ENCODE data around the gene AOPEP. TPM values are rescaled to one million over a fixed set of nuclear protein-coding genes. Genes with fewer than 3 reads are reported as not detected.

Gene AOPEP
- total RNA-seq, 1 experiment from 2014 or later: 36.4 TPM

- intact Hi-C loops (cut with micrococcal nuclease; ENCODE audit: unreplicated experiment) (loop anchor here (5.0 kb wide), 1 partner anchor 460 kb away; no protein-coding TSS in a partner anchor), in situ Hi-C loops (cut with HindIII; ENCODE audit: low pct_unique_long_range_greater_than_20kb, low sequenced_read_pairs) (no loop called here)
- Histone ChIP-seq H3K27ac (ENCODE audit: low read length) (no peak overlapping the region), H3K27me3 (ENCODE audit: control insufficient read depth, insufficient read depth, low read length) (no peaks in the 10 kb centered on the region), H3K36me3 (ENCODE audit: control insufficient read depth, insufficient read depth, low read length) (no peaks in the 10 kb centered on the region), H3K4me3 (ENCODE audit: low read depth in 2 of 2, low read length in 2 of 2) (no peak overlapping the region), H3K4me1 (ENCODE audit: control insufficient read depth, insufficient read depth, low read length) (no peaks in the 10 kb centered on the region), H3K9me3 (ENCODE audit: control insufficient read depth, insufficient read depth, low read depth, low read length) (no peaks in the 10 kb centered on the region)
- no TSS peak for BruUV-seq (replicated peaks)
- POLR2A ChIA-PET: no interaction called here
- CTCF ChIA-PET: interaction anchor here (0.6 to 1.3 kb wide), 12 partner anchors 9 to 573 kb away, joined by 3 to 8 read pairs (median 4); partner anchors contain the start of gene PCAT7
- DNase-seq (ENCODE audit: low read depth, low spot score) (no peak), ATAC-seq (peak; percentile 93)
- TF ChIP-seq, protein P1, sequence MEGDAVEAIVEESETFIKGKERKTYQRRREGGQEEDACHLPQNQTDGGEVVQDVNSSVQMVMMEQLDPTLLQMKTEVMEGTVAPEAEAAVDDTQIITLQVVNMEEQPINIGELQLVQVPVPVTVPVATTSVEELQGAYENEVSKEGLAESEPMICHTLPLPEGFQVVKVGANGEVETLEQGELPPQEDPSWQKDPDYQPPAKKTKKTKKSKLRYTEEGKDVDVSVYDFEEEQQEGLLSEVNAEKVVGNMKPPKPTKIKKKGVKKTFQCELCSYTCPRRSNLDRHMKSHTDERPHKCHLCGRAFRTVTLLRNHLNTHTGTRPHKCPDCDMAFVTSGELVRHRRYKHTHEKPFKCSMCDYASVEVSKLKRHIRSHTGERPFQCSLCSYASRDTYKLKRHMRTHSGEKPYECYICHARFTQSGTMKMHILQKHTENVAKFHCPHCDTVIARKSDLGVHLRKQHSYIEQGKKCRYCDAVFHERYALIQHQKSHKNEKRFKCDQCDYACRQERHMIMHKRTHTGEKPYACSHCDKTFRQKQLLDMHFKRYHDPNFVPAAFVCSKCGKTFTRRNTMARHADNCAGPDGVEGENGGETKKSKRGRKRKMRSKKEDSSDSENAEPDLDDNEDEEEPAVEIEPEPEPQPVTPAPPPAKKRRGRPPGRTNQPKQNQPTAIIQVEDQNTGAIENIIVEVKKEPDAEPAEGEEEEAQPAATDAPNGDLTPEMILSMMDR (IDR thresholded peaks at IDR 0.05): peak; percentile 95
- TF ChIP-seq TCF7L2 (IDR thresholded peaks at IDR 0.05; ENCODE audit: low read depth, low read length): peak; percentile 59; the same call in 1 of the 2 replicates
- TF ChIP-seq REST (IDR thresholded peaks at IDR 0.05; ENCODE audit: insufficient read depth in 1 of 2, low read depth in 2 of 2, low read length in 1 of 2): 0 out of 4 replicates have a peak, but pooled peaks of 1 of the 2 experiments have one; percentile 24
- no peak for TF ChIP-seq POLR2AphosphoS5 (IDR thresholded peaks at IDR 0.05; ENCODE audit: low read depth, low read length)
- no peak for TF ChIP-seq SIN3A (IDR thresholded peaks at IDR 0.05; ENCODE audit: borderline replicate concordance, insufficient read depth, low read depth, low read length)
Observed at GRCh38 chr9:95127249-95128176, 401.0 kb downstream of the AOPEP start.

DNA sequence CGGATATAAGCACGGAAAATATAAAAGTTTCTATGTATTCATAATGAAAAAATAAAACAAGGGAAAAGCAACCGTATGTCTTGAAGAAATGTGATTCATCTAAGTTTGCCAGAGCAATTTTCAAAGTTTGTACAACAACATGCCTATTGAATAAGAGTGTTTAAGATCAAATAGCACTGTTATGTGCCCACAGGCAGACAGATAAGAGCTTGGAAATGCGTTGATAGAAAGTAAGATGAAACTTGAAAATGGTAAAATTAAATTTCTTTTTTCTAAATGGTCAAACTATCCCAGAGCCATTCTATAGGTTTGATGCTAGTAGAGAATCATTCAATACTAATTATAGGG is 401.7 kb downstream of the AOPEP start:
- TF ChIP-seq REST (IDR thresholded peaks at IDR 0.05; ENCODE audit: insufficient read depth in 1 of 2, low read depth in 2 of 2, low read length in 1 of 2): no peak
- TF ChIP-seq POLR2AphosphoS5 (IDR thresholded peaks at IDR 0.05; ENCODE audit: low read depth, low read length): no peak
- no peak for TF ChIP-seq TCF7L2 (IDR thresholded peaks at IDR 0.05; ENCODE audit: low read depth, low read length)
- TF ChIP-seq, protein P1 (IDR thresholded peaks at IDR 0.05): no peak
- TF ChIP-seq SIN3A (IDR thresholded peaks at IDR 0.05; ENCODE audit: borderline replicate concordance, insufficient read depth, low read depth, low read length): no peak
- intact Hi-C loops (cut with micrococcal nuclease; ENCODE audit: unreplicated experiment) (loop anchor here (5.0 kb wide), 1 partner anchor 461 kb away; no protein-coding TSS in a partner anchor), in situ Hi-C loops (cut with HindIII; ENCODE audit: low pct_unique_long_range_greater_than_20kb, low sequenced_read_pairs) (no loop called here)
- Histone ChIP-seq H3K4me3 (ENCODE audit: low read depth in 2 of 2, low read length in 2 of 2) (no peak overlapping the region), H3K4me1 (ENCODE audit: control insufficient read depth, insufficient read depth, low read length) (no peaks in the 10 kb centered on the region), H3K27ac (ENCODE audit: low read length) (no peak overlapping the region), H3K27me3 (ENCODE audit: control insufficient read depth, insufficient read depth, low read length) (no peaks in the 10 kb centered on the region), H3K9me3 (ENCODE audit: control insufficient read depth, insufficient read depth, low read depth, low read length) (no peaks in the 10 kb centered on the region), H3K36me3 (ENCODE audit: control insufficient read depth, insufficient read depth, low read length) (no peaks in the 10 kb centered on the region)
- no peak for DNase-seq (ENCODE audit: low read depth, low spot score)
- POLR2A ChIA-PET: interaction anchor here (0.7 kb wide), 1 partner anchor 84 kb away, joined by 6 read pairs; no protein-coding TSS in a partner anchor
- CTCF ChIA-PET: interaction anchor here (0.6 to 1.3 kb wide), 13 partner anchors 9 to 574 kb away, joined by 3 to 8 read pairs (median 4); partner anchors contain the start of genes AOPEP and PCAT7
- no peak for ATAC-seq
- BruUV-seq (replicated peaks): no TSS peak

Measured in Panc1 (cell line).